Medulla oblongata (tissue), 1 donor: ENCODE results near the gene CEP162.
A peak's percentile ranks its signal among the peaks of the same experiment; 100 is the strongest.
"Not testable (repeated sequence)": the region's sequence is repeated elsewhere in the genome, so short reads cannot be mapped to it uniquely, and the experiment has no call there.

Experiments used
- DNase-seq: peaks from one replicate; pipeline ENCODE4 v3.0.0-alpha.2; 2015; ENCODE audit errors: extremely low spot score

Gene CEP162

GRCh38 chr6:84224251-84224650 lies 3.2 kb downstream of the CEP162 start:
- DNase-seq, result no peak

- DNase-seq, result not testable (repeated sequence)
These were observed 3.8 kb downstream of the CEP162 start for GRCh38 chr6:84223608-84224007.

GRCh38 chr6:84222426-84222825 lies 5.0 kb downstream of the CEP162 start:
- DNase-seq, result no peak

GRCh38 chr6:84220809-84221409 lies 6.5 kb downstream of the CEP162 start:
- DNase-seq, result peak; percentile 28

GRCh38 chr6:84218091-84218490 lies 9.4 kb downstream of the CEP162 start:
- DNase-seq, result no peak

GRCh38 chr6:84213217-84213616 lies 14.2 kb downstream of the CEP162 start:
- DNase-seq, result no peak

- DNase-seq, result no peak
These were observed 23.4 kb downstream of the CEP162 start for GRCh38 chr6:84204011-84204410.

- DNase-seq, result not testable (repeated sequence)
These were observed 27.5 kb downstream of the CEP162 start for GRCh38 chr6:84199987-84200386.

GRCh38 chr6:84197708-84198107 lies 29.7 kb downstream of the CEP162 start:
- DNase-seq, result no peak

GRCh38 chr6:84193114-84193708 lies 34.2 kb downstream of the CEP162 start:
- DNase-seq, result no peak

GRCh38 chr6:84191802-84192201 lies 35.6 kb downstream of the CEP162 start:
- no peak for DNase-seq

- DNase-seq, result not testable (repeated sequence)
These were observed 38.1 kb downstream of the CEP162 start for GRCh38 chr6:84189356-84189755.

- DNase-seq, result no peak
These were observed 44.0 kb downstream of the CEP162 start for GRCh38 chr6:84183430-84183829.

- no peak for DNase-seq
These were observed 45.4 kb downstream of the CEP162 start for GRCh38 chr6:84182001-84182400.

GRCh38 chr6:84177241-84177640 lies 50.2 kb downstream of the CEP162 start:
- DNase-seq, result no peak

- DNase-seq, result no peak
These were observed 54.9 kb downstream of the CEP162 start for GRCh38 chr6:84172574-84172973.

GRCh38 chr6:84172080-84172479 lies 55.4 kb downstream of the CEP162 start:
- no peak for DNase-seq

GRCh38 chr6:84167457-84167856 lies 60.0 kb downstream of the CEP162 start:
- no peak for DNase-seq

- DNase-seq, result no peak
These were observed 61.0 kb downstream of the CEP162 start for GRCh38 chr6:84166395-84166794.

GRCh38 chr6:84164328-84164727 lies 63.1 kb downstream of the CEP162 start:
- DNase-seq, result not testable (repeated sequence)

GRCh38 chr6:84161190-84161589 lies 66.3 kb downstream of the CEP162 start:
- peak; percentile 64 for DNase-seq

GRCh38 chr6:84156306-84156705 lies 71.1 kb downstream of the CEP162 start:
- no peak for DNase-seq

- DNase-seq, result no peak
These were observed 75.8 kb downstream of the CEP162 start for GRCh38 chr6:84151669-84152068.

- DNase-seq, result no peak
These were observed 76.7 kb downstream of the CEP162 start for GRCh38 chr6:84150705-84151104.
